ENCODE measurements around the gene ZDHHC8.

Gene ZDHHC8

GRCh38 chr22:20170170-20170569, 38.6 kb downstream of the ZDHHC8 start:
- Histone ChIP-seq H3K27ac (ENCODE audit: low read length) (no peak overlapping the region), H3K4me2 (ENCODE audit: low read length) (no peak overlapping the region), H3K4me1 (ENCODE audit: low read length) (no peaks in the 10 kb centered on the region), H3K27me3 (ENCODE audit: low read depth, low read length) (peaks cover 8% of the 10 kb centered on the region; the same call in 1 of the 2 replicates), H4K20me1 (ENCODE audit: insufficient read depth, low read length) (no peaks in the 10 kb centered on the region), H3K4me3 (ENCODE audit: low read length) (no peak overlapping the region), H3K79me2 (ENCODE audit: low read length) (no peaks in the 10 kb centered on the region), H3K9ac (ENCODE audit: low read length) (no peak overlapping the region), H2AFZ (ENCODE audit: low read depth, low read length) (no peak overlapping the region), H3K9me3 (ENCODE audit: insufficient read depth, low read length) (no peaks in the 10 kb centered on the region), H3K36me3 (replicated peaks; ENCODE audit: low read depth, low read length) (no peaks in the 10 kb centered on the region)
- TF ChIP-seq, protein P1, sequence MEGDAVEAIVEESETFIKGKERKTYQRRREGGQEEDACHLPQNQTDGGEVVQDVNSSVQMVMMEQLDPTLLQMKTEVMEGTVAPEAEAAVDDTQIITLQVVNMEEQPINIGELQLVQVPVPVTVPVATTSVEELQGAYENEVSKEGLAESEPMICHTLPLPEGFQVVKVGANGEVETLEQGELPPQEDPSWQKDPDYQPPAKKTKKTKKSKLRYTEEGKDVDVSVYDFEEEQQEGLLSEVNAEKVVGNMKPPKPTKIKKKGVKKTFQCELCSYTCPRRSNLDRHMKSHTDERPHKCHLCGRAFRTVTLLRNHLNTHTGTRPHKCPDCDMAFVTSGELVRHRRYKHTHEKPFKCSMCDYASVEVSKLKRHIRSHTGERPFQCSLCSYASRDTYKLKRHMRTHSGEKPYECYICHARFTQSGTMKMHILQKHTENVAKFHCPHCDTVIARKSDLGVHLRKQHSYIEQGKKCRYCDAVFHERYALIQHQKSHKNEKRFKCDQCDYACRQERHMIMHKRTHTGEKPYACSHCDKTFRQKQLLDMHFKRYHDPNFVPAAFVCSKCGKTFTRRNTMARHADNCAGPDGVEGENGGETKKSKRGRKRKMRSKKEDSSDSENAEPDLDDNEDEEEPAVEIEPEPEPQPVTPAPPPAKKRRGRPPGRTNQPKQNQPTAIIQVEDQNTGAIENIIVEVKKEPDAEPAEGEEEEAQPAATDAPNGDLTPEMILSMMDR (IDR thresholded peaks at IDR 0.05; ENCODE audit: low read depth, low read length): no peak
- TF ChIP-seq EZH2phosphoT487 (IDR thresholded peaks at IDR 0.05; ENCODE audit: low read depth): no peak

- Histone ChIP-seq H3K9me3 (ENCODE audit: insufficient read depth, low read length) (no peaks in the 10 kb centered on the region), H3K9ac (ENCODE audit: low read length) (no peak overlapping the region), H3K27me3 (ENCODE audit: low read depth, low read length) (peaks cover 8% of the 10 kb centered on the region; the same call in 1 of the 2 replicates), H3K79me2 (ENCODE audit: low read length) (no peaks in the 10 kb centered on the region), H2AFZ (ENCODE audit: low read depth, low read length) (no peak overlapping the region), H3K4me3 (ENCODE audit: low read length) (no peak overlapping the region), H4K20me1 (ENCODE audit: insufficient read depth, low read length) (no peaks in the 10 kb centered on the region), H3K36me3 (replicated peaks; ENCODE audit: low read depth, low read length) (no peaks in the 10 kb centered on the region), H3K4me2 (ENCODE audit: low read length) (no peak overlapping the region), H3K27ac (ENCODE audit: low read length) (no peak overlapping the region), H3K4me1 (ENCODE audit: low read length) (no peaks in the 10 kb centered on the region)
- TF ChIP-seq, protein P1 (IDR thresholded peaks at IDR 0.05; ENCODE audit: low read depth, low read length): no peak
- no peak for TF ChIP-seq EZH2phosphoT487 (IDR thresholded peaks at IDR 0.05; ENCODE audit: low read depth)
Observed at GRCh38 chr22:20171288-20172140, 39.9 kb downstream of the ZDHHC8 start.

- H2AFZ ChIP-seq (ENCODE audit: low read depth, low read length): no peak overlapping the region
- no peaks in the 10 kb centered on the region for H4K20me1 ChIP-seq (ENCODE audit: insufficient read depth, low read length)
- H3K9ac ChIP-seq (ENCODE audit: low read length): no peak overlapping the region
- no peaks in the 10 kb centered on the region for H3K79me2 ChIP-seq (ENCODE audit: low read length)
- no peak overlapping the region for H3K4me2 ChIP-seq (ENCODE audit: low read length)
- H3K27ac ChIP-seq (ENCODE audit: low read length): no peak overlapping the region
- no peaks in the 10 kb centered on the region for H3K36me3 ChIP-seq (replicated peaks; ENCODE audit: low read depth, low read length)
- no peaks in the 10 kb centered on the region for H3K4me1 ChIP-seq (ENCODE audit: low read length)
- no peaks in the 10 kb centered on the region for H3K9me3 ChIP-seq (ENCODE audit: insufficient read depth, low read length)
- H3K4me3 ChIP-seq (ENCODE audit: low read length): no peak overlapping the region
- TF ChIP-seq EZH2phosphoT487 (IDR thresholded peaks at IDR 0.05; ENCODE audit: low read depth): no peak
- TF ChIP-seq, protein P1 (IDR thresholded peaks at IDR 0.05; ENCODE audit: low read depth, low read length): no peak
- peaks cover 8% of the 10 kb centered on the region; the same call in 1 of the 2 replicates for H3K27me3 ChIP-seq (ENCODE audit: low read depth, low read length)
Observed at GRCh38 chr22:20172141-20172613, 40.6 kb downstream of the ZDHHC8 start.

DNA sequence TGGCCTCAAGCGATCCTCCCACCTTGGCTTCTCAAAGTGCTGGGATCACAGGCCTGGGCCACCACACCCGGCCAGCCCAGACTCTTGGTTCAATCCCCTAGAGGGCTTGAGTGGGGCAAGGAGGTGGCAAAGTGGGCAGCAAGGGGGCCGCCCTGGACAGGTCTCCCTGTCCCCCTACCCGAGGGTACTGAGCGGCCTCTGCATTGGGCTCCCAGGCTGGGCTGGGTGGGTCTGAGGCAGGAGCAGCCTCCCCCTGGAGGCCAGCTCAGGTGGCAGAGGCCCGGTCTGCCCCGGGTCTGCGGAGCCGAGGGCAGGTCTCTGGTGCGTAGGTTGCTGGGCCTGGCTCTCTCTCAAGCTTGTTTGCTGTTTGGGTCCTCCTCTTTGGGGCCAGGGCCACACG, 41.6 kb downstream of the ZDHHC8 start:
- no peaks in the 10 kb centered on the region for H3K79me2 ChIP-seq (ENCODE audit: low read length)
- no peak overlapping the region for H3K27ac ChIP-seq (ENCODE audit: low read length)
- no peaks in the 10 kb centered on the region for H3K9me3 ChIP-seq (ENCODE audit: insufficient read depth, low read length)
- H3K4me1 ChIP-seq (ENCODE audit: low read length): no peaks in the 10 kb centered on the region
- TF ChIP-seq, protein P1 (IDR thresholded peaks at IDR 0.05; ENCODE audit: low read depth, low read length): no peak
- no peak for TF ChIP-seq EZH2phosphoT487 (IDR thresholded peaks at IDR 0.05; ENCODE audit: low read depth)
- no peak overlapping the region for H3K9ac ChIP-seq (ENCODE audit: low read length)
- H3K27me3 ChIP-seq (ENCODE audit: low read depth, low read length): peaks cover 8% of the 10 kb centered on the region; the same call in 1 of the 2 replicates
- H3K4me2 ChIP-seq (ENCODE audit: low read length): no peak overlapping the region
- H3K36me3 ChIP-seq (replicated peaks; ENCODE audit: low read depth, low read length): no peaks in the 10 kb centered on the region
- no peaks in the 10 kb centered on the region for H4K20me1 ChIP-seq (ENCODE audit: insufficient read depth, low read length)
- no peak overlapping the region for H2AFZ ChIP-seq (ENCODE audit: low read depth, low read length)
- H3K4me3 ChIP-seq (ENCODE audit: low read length): no peak overlapping the region

Measured in OCI-LY3 (cell line).